ENCODE data around the gene ORC4.

DNA sequence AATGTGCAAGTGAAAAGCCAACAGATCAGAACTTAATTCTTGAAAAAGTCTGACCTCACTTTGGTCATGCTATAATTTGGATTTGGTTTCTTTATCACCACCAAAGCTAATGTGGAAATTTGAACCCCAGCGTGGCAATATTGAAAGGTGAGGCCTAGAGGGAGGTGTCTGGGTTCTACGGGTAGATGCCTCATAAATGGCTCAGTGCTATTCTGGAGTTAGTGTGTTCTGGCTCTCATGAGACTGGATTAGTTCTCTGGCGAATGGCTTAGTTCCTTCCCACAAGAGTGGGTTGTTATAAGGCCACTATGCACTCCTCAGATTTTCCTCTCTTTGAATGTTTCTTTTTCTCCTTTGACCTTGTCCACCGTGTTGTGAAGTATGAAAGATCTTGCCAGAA, 22.3 kb downstream of the ORC4 start:
- TF ChIP-seq FOXM1 (IDR thresholded peaks at IDR 0.05; ENCODE audit: borderline replicate concordance), result no peak
- TF ChIP-seq ZNF384 (IDR thresholded peaks at IDR 0.05), result no peak
- TF ChIP-seq ELF4 (IDR thresholded peaks at IDR 0.05), result no peak
- no peak for TF ChIP-seq HDGF (IDR thresholded peaks at IDR 0.05; ENCODE audit: borderline replicate concordance)
- TF ChIP-seq FOXA1 (IDR thresholded peaks at IDR 0.05), result no peak
- TF ChIP-seq BHLHE40 (IDR thresholded peaks at IDR 0.05; ENCODE audit: borderline replicate concordance), result no peak
- no peak for TF ChIP-seq TARDBP (IDR thresholded peaks at IDR 0.05)
- TF ChIP-seq CTBP1 (IDR thresholded peaks at IDR 0.05; ENCODE audit: borderline replicate concordance), result no peak
- no peak for TF ChIP-seq PKNOX1 (IDR thresholded peaks at IDR 0.05)
- TF ChIP-seq L3MBTL2 (conservative IDR thresholded peaks at IDR 0.05), result no peak
